ENCODE data around the gene BDKRB2.
"Not testable (repeated sequence)": the region's sequence is repeated elsewhere in the genome, so short reads cannot be mapped to it uniquely, and the experiment has no call there.

The BDKRB2 gene

DNA sequence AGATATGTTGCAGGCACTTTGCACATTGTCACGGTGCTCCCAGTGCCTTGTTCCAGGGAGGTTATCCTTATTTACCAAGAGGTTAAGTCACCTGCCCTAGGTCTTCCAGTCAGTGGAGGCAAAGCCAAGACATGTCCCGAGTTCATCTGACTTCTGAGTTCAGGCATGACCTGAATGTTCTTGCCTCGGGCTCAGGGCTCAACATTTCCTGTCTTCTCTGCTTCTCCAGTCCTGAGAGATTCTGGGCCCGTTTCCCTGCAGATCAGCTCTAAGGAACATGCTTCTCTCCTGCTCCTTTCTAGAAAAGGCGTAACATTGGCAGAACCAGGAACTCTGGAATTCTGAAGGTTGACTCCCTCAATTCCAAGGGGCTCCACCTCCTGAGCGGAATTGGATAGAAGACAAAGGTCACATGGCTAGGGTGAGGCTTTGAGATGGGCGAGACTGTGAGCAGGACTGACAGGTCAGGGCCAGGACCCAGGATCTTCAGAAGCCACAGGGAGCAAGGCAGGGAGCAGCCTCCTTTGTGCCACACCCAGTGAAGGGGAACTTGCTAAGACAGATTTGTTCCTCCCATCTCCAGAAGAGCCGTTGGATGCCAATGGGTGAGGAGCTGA is 19.9 kb downstream of the BDKRB2 start:
- no peak for DNase-seq (ENCODE audit: low read depth, low spot score)

DNA sequence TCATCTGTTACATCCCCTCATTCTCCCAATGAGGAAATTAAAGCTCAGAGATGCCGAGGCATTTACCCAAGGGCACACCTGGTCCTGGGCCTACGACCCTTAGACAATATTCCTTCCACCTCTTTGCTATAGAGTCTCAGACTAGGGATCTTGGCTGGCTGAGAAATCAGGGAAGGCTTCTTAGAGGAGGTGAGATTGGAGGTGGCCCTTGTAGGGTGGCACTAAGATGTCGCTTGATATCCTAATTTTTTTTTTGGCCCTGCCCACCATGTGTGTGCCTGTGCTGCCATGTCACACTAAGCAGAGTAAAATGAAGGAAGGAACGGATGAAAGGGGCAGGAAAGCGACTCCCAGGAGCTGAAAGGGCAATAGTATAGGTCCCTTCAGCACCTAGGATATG is 20.6 kb downstream of the BDKRB2 start:
- no peak for DNase-seq (ENCODE audit: low read depth, low spot score)

DNA sequence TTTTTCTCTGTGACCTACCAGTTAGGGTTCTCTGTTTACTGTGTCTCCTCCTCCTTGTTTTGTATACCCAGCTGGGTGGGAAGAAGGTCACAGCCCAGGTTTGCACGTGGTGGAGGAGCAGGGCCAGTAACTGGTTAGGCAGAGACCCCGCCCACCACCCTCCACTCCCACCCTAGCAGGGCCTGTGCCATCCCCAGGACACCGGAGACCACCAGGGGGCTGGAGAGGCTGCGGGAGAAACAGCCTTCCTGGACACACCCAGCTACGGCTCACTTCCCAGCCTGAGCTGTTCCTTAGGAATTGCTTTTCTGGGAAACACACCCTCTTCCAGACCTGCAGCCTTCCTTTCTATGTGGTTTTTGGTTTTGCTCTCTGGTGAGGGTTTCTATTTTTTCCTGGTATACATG is 21.1 kb downstream of the BDKRB2 start:
- no peak for DNase-seq (ENCODE audit: low read depth, low spot score)

DNA sequence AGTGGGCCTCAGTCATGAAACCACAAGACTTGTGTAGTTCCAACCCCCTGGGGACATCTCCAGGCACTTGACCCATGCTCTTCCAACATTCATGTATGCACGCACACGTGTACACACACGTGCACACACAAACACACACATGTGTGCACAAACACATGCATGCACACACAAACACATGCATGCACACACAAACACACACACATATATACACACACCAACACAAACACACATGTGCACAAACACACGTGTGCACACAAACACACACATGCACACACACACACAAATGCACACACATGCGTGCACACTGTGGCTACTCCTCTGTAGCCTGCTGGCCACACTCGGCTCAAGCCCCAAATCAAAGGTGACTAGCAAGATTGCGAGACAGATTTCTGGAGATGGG is 22.8 kb downstream of the BDKRB2 start:
- no peak for DNase-seq (ENCODE audit: low read depth, low spot score)

DNA sequence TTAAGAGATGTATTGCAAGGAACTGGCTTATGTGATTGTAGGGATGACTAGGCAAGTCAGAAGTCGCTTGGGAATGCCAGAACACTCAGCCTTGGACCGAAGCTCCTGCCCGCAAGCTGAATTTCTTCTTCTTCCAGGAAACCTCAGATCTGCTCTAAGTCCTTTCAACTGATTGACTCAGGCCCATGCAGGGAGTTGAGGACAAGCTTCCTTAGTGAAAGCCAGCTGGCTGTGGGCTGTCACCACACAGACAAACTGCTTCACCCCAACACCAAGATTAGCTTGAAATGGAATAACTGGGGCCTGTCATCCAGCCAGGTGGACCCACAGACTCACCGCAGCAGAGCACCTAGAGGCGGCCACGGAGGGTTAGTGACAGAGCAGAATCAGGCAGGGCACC is 24.7 kb downstream of the BDKRB2 start:
- DNase-seq (ENCODE audit: low read depth, low spot score), result no peak

DNA sequence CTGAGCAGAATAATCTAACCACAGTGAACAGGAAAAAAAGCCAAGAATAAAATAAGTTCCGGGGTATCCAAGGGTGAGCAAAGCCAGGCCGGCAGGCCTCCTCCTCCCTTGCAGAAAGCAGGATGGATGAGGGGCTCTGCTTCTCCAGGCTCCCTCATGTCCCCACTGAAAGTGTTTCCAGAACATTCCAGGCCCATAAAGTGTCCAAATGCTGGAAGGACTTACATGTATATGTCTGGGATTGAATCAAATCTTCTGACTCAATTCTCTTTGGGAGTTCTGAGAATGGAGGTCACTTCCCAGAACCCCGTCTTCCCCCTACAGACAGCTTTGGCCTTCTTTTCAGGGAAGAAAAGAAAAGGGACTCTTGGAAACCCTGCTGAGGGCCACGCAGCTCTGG is 26.4 kb downstream of the BDKRB2 start:
- no peak for DNase-seq (ENCODE audit: low read depth, low spot score)

DNA sequence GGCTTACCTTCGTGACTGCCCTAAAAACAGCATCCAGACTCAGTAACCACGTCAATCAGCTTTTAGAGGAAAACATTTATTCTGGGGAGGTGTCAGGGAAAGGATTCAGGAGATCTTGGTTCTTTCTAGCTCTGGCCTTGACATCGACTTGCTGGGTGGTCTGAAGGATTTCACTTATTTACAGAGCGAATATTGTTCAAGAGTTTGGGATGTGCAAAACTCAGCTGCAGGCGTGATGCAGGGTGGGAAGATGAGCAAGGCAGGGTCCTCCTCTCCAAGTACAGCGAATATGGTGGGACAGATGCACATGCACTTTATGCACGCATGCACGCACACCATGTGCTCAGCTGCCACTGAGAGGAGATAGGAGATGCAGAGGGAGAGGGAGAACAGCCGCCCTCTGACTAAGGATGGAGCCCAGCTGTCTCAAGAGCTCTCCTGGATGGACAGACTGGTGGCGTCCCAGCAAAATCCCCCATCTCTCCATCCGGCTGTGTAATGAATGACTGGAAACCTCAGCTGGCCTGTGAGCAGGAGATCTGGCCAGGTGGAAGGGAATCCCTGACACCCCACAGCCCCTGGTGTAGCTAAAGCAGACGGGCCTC is 27.0 kb downstream of the BDKRB2 start:
- DNase-seq (ENCODE audit: low read depth, low spot score), result no peak

DNA sequence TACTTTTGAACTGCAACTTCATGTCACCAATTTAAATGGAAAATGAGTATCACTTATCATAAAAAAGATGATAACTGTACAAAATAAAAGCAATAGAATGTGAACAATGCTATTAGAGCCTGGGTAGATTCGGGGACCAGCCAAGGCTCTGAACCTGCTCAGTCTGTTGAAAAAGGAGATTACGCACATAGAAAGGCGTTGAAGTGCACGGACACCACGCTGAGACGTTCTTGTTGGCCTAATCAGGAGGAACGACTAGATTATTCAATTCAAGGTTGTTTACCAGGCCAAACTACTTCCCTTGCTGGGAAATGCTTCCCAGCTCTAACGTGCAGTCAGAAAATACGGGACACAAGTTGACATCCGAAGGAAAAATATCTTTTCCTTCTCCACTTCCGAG is 27.9 kb downstream of the BDKRB2 start:
- DNase-seq (ENCODE audit: low read depth, low spot score), result no peak

DNA sequence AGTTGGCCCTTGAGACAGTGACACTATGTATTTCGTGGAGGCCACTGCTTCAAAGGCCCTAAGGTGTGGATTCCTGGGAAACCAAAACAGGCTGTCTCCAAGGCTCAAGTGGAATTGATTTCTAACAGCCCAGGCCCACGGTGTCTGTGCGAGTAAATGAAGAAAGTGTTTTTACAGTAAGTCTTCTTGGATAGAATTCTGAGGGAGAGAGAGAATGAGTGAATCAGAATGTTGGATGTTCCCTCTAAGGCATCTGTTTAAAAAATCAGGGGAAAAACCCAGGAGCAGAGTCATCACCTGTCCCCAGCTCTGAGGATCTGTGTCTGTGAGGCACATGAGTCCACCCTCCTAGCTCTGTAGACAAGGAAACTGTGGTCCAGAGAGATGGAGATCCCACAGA is 29.0 kb downstream of the BDKRB2 start:
- no peak for DNase-seq (ENCODE audit: low read depth, low spot score)

DNA sequence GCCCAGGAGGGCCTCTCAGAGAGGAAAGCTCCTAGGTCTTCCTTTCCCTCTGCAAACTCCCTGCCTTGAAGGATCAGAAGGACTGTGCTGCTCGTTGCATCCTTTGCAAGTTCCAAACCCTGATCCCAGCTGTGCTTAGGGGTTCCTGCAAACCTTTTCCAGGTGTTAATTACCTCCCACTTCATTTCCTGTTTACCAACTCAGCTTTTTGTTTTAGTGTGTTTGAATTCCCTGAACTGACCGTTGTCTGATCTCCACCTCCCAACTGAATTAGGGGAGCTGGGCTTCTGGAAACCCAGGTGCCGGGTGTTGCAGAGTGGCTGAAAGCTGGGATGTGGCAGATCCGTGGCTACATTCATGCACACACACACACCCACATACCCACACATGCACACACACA is 30.8 kb downstream of the BDKRB2 start:
- DNase-seq (ENCODE audit: low read depth, low spot score), result no peak

DNA sequence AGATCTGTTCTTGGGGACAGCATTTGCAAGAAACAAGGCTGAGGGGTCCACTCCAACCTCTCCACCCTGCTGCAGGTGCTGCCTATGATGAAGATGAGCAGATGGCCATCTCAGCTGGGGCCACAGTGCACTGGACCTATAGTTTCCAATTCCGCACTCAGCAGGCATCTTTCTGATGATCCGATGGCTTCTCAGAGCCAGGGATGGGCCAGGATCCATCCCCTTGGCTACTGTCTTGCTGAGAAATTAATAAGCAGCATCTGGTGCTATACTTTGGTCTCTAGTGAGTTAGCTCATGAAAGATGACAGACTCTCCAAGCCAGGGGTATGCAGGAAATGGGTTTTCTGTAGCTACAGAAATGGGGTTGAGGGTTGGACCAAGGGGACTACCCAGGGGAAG is 33.0 kb downstream of the BDKRB2 start:
- DNase-seq (ENCODE audit: low read depth, low spot score), result no peak

DNA sequence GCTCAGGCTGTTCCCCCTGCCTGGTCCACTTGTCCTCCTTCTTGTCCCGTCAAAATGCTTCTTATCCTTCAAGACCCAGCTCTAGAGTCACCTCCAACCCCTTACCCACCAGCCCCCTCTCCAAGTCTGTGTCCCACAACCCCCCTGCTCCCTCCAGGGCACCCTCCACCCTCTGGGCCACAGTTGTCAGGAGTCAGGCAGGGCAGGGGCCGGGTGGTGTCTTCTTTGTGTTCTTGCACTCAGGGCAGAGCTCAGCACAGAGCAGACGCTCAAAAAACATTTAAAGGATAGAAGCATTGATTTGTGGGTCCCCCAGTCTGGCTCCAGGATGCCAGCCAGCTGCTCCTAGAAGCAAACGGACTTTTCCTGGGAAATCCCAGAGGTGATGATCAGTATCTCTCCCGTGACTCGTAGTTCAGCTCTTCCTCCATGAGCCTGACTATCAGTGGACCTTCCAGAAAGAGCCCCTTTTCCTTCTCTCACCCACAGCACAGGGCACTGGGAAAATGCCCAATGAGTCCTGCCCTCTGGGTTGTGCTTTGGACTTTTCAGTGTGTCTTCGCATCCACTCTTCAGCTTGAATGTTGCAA is 34.1 kb downstream of the BDKRB2 start:
- no peak for DNase-seq (ENCODE audit: low read depth, low spot score)

DNA sequence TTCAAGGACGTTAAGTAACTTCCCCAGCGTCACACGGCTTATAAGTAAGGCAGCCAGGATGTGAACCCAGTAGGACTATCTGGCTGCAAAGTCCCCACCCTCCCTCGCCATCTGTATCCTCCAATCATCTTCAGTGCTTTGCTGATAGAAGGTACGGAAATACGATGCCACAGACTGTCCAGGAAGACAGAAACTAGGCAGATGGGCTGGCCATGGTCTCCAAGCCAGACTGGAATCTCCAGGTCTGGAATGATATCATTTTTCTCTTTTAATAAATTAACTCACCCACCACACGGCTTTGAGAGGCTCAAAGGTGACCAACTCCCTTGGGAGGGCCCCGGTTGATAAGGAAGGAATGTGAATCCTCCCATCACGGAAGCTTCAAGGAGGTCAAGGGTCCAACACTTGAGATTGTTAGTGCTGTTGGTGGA is 35.1 kb downstream of the BDKRB2 start:
- DNase-seq (ENCODE audit: low read depth, low spot score), result no peak

DNA sequence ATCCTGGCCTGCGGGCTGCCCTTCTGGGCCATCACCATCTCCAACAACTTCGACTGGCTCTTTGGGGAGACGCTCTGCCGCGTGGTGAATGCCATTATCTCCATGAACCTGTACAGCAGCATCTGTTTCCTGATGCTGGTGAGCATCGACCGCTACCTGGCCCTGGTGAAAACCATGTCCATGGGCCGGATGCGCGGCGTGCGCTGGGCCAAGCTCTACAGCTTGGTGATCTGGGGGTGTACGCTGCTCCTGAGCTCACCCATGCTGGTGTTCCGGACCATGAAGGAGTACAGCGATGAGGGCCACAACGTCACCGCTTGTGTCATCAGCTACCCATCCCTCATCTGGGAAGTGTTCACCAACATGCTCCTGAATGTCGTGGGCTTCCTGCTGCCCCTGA is 36.0 kb downstream of the BDKRB2 start:
- DNase-seq (ENCODE audit: low read depth, low spot score), result no peak

DNA sequence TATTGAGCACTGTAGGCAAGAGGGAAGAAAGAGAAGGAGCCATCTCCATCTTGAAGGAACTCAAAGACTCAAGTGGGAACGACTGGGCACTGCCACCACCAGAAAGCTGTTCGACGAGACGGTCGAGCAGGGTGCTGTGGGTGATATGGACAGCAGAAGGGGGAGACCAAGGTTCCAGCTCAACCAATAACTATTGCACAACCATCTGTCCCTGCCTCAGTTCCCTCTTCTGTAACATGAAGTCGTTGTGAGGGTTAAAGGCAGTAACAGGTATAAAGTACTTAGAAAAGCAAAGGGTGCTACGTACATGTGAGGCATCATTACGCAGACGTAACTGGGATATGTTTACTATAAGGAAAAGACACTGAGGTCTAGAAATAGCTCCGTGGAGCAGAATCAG is 37.5 kb downstream of the BDKRB2 start:
- no peak for DNase-seq (ENCODE audit: low read depth, low spot score)

DNA sequence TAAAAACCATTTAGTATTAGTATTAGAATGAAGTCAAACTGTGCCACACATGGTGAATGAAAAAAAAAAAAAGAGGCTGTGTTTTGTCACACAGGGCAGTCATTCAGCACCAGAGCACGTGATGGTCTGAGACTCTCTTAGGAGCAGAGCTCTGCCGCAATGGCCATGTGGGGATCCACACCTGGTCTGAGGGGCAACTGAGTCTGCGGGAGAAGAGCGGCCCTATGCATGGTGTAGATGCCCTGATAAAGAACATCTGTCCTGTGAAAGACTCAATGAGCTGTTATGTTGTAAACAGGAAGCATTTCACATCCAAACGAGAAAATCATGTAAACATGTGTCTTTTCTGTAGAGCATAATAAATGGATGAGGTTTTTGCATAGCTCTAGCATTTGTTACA is 39.1 kb downstream of the BDKRB2 start:
- no peak for DNase-seq (ENCODE audit: low read depth, low spot score)

DNA sequence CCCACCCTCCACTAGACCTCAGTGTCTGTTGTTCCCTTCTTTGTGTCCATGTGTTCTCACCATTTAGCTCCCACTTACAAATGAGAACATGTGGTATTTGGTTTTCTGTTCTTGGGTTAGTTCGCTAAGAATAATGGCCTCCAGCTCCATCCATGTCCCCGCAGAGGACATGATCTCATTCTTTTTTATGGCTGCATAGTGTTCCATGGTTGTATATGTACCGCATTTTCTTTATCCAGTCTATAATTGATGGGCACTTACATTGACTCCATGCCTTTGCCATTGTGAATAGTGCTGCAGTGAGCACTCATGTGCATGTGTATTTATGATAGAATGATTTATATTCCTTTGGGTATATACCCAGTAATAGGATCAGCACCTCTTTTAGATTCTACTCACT is 40.4 kb downstream of the BDKRB2 start:
- not testable (repeated sequence) for DNase-seq (ENCODE audit: low read depth, low spot score)

DNA sequence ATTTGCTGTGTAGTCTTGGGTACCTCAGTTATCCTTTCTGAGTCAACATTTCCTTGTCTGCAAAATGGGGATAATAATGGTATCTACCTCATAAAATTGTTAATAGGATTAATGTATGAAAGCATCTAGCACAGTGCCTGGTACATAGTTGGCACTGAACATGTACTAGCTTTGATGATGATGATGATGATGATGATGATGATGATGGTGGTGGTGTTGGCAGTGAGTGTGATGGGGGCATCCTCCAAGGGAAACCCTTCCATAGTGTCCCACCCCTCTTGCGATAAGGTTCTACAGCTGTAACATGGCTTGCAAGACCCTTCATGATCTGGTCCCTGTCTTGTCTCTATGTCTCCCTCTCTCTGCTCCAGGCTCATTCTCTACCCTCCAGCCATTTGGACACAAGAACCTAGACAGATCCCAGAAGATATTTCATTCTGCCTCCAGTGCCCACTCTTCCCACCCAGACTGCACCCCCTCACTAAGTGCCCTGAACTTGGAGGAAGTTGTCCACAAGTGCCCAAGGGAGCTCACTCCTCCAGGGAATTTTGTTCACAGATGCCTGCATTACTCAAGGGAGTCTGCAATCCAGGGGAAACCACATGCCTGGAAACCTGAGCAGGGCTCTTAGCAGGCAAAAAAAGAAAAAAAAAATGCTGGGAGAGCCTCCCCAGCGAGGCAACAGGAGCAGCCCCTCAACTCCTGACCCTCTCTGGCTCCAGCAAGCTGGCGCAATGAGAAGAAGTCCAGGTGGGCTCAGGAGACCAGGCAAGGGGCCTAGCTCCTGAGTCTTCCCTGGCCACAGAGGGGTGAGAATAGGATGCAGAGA is 41.3 kb downstream of the BDKRB2 start:
- no peak for DNase-seq (ENCODE audit: low read depth, low spot score)

DNA sequence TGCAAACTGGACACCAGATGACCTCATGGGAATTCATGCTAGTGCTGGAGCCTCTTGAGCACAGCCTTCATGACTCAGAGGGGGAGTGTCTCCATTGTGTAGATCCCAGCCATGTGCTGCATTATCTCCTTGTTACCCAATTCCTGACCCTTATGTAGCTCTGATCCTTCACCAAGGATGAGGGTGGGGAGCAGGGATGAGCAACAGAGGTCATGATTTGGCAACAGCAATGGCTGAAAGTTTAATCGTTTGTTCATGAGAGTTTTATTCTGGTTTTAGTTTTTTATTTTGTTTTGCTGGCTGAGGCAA is 41.9 kb downstream of the BDKRB2 start:
- DNase-seq (ENCODE audit: low read depth, low spot score), result no peak

DNA sequence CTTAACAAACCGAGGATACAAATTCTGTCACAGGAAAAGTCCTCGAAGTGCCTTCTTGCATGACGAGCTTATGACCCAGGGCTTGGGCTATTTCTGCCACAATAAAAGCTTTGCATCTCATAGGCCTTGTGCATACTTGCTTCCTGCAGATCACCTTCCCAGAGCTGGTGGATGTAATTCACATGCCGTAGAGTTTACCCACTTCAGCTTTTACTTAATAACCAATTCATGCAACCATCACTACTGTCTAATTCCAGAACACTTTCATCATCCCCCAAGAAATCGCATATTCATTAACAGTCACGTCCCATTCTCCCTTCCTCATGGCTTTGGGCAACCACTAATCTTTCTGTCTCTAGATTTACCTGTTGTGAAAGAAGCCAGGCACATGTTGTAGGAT is 42.4 kb downstream of the BDKRB2 start:
- DNase-seq (ENCODE audit: low read depth, low spot score), result no peak

DNA sequence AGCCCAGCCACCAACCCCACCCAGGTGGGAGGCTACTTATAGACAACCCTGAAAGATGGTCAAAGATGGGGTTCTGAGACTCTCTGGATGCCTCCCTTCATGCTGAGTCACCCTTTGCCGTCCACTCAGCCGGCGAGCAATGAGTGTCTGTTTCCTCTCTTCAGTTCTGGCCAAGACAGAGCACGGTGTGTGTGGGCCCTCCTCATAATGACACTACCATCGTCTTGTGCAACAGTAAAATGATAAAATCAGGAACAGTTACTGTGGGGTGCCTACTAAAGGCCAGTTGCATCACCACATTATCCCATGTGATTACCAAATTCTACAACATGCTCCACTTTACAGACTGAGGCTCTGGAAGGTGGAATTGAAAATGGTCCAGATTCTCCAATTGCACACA is 44.4 kb downstream of the BDKRB2 start:
- no peak for DNase-seq (ENCODE audit: low read depth, low spot score)

DNA sequence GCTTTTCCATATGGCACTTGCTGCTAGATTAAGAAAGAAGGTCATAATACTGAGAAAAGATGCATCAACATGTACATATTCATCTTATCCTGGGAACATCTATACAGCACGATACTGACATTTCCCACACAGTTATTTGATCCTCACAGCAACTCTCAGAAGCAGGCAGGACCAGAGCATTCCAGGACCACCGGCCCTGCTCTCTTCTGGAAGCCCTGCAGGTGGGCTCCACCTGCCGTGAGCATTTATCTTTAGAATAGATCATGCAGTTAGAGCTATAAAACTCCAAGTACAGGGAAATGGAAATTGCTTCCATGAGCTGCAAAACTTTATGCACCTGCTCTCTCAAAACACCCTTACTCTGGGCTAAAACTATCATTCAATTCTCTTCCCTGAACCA is 45.8 kb downstream of the BDKRB2 start:
- DNase-seq (ENCODE audit: low read depth, low spot score), result no peak

DNA sequence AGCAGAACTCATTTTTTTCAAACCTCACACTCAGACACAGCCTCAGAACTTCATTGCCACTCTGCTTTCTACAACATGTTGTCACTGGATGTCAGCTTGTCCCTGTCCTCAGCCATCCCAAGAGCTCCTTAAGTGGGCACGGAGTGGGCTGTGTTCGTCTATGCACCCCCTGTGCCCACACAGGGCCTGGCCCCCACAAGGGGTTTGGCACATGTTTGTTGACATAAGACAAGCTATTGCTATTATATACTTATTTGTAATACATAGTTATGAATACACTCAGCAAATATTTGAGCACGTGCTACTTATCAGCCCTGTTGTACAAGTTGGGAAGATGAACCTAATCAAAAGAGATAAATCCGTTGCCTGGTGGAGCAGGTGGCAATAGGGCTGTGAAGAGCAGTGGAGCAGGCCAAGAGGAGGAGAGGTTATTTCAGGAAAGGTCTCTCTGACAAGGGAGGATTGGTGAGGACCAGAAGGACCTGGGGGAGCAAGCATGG is 47.1 kb downstream of the BDKRB2 start:
- DNase-seq (ENCODE audit: low read depth, low spot score), result no peak
